Osteocyte (in vitro differentiated cells): ENCODE measurements around the gene GLIPR2. TPM values are rescaled to one million over a fixed set of nuclear protein-coding genes. Genes with fewer than 3 reads are reported as not detected.

ENCODE experiments used
- DNase-seq: peaks from one replicate; pipeline ENCODE4 v3.0.0; 2021; ENCODE audit warnings: mixed read lengths; ENCODE audit not compliant: unreplicated experiment; ENCODE audit errors: extremely low spot score
- H3K27ac Mint-ChIP-seq: one replicate; pipeline ENCODE4 v1.8.0; 2021; ENCODE audit warnings: mild to moderate bottlenecking, mixed read lengths; ENCODE audit not compliant: unreplicated experiment
- H3K27me3 Mint-ChIP-seq: one replicate; pipeline ENCODE4 v1.8.0; 2021; ENCODE audit warnings: mixed read lengths; ENCODE audit not compliant: unreplicated experiment
- H3K36me3 Mint-ChIP-seq: one replicate; pipeline ENCODE4 v1.8.0; 2021; ENCODE audit warnings: mixed read lengths; ENCODE audit not compliant: unreplicated experiment
- H3K4me1 Mint-ChIP-seq: one replicate; pipeline ENCODE4 v1.8.0; 2021; ENCODE audit warnings: mixed read lengths; ENCODE audit not compliant: unreplicated experiment
- H3K4me3 Mint-ChIP-seq: one replicate; pipeline ENCODE4 v1.8.0; 2021; ENCODE audit warnings: mild to moderate bottlenecking, moderate library complexity, mixed read lengths; ENCODE audit not compliant: unreplicated experiment
- H3K9me3 Mint-ChIP-seq: one replicate; pipeline ENCODE4 v1.8.0; 2021; ENCODE audit warnings: mixed read lengths; ENCODE audit not compliant: unreplicated experiment
- total RNA-seq: library from RNA; stranded (reverse); gene quantifications from 2 replicates; pipeline ENCODE4 v1.2.1, GENCODE V29; 2021
- TF ChIP-seq, protein P1 (sequence below): fragments of 200-600 bp; sonication (generic); IDR thresholded peaks from 2 replicates; pipeline ENCODE4 v1.5.0; 2021; ENCODE audit warnings: antibody characterized with exemption, mild to moderate bottlenecking, moderate library complexity

GLIPR2 gene
- total RNA-seq, 1 donor from 2014 or later = 30.6 TPM

DNA sequence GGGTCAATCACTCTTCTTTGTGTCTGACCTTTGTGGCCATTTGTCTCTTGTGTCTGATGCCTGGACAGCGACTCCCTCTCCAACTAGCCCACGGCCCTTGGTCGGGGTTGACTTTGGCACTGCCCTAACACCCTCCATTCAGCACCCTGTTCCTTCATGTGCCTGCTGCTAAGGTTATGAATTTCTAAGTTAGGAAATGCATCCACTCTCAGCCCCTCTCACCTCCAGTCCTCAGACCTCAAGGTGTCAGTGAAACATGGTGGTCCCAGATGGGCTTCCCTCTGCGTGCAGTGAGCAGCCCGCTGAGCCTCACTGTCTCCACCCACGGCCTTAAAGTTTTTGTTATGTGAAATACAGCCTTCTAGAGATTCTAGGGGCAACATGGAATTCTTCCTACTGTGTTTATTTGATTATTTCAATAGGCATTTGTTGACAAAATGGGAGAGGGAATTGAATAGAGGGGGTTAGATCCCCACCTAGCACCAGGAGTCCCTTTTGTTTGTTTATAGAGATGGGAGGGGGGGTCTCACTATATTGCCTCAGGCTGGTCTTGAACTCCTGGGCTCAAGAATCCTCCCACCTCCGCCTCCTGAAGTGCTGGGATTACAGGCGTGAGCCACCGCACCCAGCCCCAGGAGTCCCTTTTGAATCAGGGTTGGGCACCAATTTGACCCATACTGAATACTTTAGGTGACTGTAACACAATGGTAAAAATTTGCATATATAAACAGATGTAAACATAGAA is 1.6 kb upstream of the GLIPR2 start:
- H3K36me3 Mint-ChIP-seq = no peaks in the 10 kb centered on the region
- no peaks in the 10 kb centered on the region for H3K27me3 Mint-ChIP-seq
- TF ChIP-seq, protein P1, sequence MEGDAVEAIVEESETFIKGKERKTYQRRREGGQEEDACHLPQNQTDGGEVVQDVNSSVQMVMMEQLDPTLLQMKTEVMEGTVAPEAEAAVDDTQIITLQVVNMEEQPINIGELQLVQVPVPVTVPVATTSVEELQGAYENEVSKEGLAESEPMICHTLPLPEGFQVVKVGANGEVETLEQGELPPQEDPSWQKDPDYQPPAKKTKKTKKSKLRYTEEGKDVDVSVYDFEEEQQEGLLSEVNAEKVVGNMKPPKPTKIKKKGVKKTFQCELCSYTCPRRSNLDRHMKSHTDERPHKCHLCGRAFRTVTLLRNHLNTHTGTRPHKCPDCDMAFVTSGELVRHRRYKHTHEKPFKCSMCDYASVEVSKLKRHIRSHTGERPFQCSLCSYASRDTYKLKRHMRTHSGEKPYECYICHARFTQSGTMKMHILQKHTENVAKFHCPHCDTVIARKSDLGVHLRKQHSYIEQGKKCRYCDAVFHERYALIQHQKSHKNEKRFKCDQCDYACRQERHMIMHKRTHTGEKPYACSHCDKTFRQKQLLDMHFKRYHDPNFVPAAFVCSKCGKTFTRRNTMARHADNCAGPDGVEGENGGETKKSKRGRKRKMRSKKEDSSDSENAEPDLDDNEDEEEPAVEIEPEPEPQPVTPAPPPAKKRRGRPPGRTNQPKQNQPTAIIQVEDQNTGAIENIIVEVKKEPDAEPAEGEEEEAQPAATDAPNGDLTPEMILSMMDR = no peak
- no peaks in the 10 kb centered on the region for H3K9me3 Mint-ChIP-seq
- no peak overlapping the region for H3K27ac Mint-ChIP-seq
- no peak overlapping the region for H3K4me3 Mint-ChIP-seq
- DNase-seq = no peak
- H3K4me1 Mint-ChIP-seq = peaks cover 25% of the 10 kb centered on the region

DNA sequence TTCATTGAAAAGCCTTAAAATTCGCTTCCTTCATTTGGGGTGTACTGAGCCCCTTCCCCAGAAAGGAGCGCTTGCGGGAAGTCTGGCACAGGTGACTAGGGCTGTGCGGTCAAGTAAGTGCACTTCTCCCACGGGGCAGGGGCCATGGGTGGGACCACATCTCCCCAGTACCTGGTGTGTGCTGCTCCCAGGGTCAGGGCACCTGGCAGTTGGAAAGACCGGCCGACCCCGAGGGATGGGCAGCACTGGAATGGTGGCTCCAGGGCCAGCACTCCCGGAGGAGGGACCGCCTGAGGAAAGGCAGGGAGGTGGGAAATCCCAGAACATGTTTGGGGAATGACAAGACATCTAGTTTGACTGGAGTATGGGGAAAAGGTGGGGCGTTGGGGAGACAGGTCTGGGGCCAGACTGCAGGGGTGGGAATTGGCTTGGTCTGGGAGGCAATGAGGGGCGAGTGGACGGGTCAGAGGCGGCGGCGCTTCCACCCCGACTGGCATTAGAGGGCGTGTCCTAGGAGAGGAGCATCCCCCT is 727 bp upstream of the GLIPR2 start:
- no peaks in the 10 kb centered on the region for H3K9me3 Mint-ChIP-seq
- no peak for DNase-seq
- H3K27me3 Mint-ChIP-seq = no peaks in the 10 kb centered on the region
- peak overlapping the region; percentile 57 for H3K27ac Mint-ChIP-seq
- no peaks in the 10 kb centered on the region for H3K36me3 Mint-ChIP-seq
- H3K4me3 Mint-ChIP-seq = peak overlapping the region; percentile 77
- TF ChIP-seq, protein P1 = no peak
- peaks cover 25% of the 10 kb centered on the region for H3K4me1 Mint-ChIP-seq

DNA sequence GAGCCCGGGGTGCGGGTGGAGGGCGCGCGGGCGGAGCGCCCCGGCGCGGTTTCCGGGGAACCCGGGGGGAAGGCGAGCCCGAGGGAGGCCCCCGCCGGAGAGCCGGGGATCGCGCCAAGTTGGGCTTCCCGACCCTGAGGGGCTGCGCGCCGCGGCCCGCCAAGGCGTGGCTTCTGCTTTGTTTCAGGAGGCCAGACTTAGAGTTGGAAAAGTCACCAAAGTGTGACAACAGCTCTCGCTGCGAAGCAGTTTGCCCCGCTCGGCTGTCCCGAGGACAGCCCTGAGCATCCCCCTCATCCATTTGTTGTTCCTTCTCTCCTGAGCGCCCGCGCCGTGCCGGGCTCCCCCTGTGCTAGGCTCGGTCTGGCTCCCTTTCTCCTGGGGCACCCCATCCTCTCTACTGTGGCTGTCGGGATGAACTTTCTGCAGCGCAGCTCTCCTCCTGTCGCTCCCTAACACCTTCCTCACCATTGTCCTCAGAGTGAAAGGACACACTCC is 410 bp downstream of the GLIPR2 start:
- peak overlapping the region; percentile 69 for H3K27ac Mint-ChIP-seq
- TF ChIP-seq, protein P1 = no peak
- peak overlapping the region; percentile 90 for H3K4me3 Mint-ChIP-seq
- no peak for DNase-seq
- H3K4me1 Mint-ChIP-seq = peaks cover 32% of the 10 kb centered on the region
- H3K27me3 Mint-ChIP-seq = no peaks in the 10 kb centered on the region
- no peaks in the 10 kb centered on the region for H3K36me3 Mint-ChIP-seq
- no peaks in the 10 kb centered on the region for H3K9me3 Mint-ChIP-seq

DNA sequence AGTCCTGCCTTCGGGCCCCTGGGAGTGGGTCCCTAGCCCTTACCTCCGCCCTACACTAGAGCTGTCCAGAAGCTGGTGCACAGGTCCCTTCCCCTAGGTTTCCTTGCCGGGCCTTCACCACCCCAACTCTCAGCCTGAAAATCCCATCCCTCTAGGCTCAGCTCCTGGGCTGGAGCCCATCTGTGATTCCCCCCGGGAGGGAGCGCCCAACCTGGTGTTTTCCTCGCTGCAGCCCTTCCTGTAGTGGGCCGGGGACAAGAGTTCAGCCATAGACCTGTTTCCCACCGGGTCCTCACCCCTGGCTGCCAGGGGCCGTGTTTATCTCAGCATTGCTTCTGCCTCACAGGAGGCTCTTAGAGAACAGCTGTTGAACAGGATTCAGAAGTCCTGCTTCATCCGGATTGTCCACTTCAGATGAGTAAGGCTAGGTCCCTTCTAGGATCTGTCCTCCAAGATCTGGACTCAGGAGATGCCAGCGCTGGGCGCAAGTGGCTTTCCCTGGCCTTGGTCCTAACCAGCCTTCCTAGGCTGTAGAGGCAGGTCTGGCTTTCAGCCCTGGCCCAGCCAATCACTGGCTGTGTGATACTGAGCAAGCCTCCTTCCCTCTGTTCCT is 965 bp downstream of the GLIPR2 start:
- Mint-ChIP-seq H3K4me3 (peak overlapping the region; percentile 90), H3K27ac (peak overlapping the region; percentile 69), H3K27me3 (no peaks in the 10 kb centered on the region), H3K9me3 (no peaks in the 10 kb centered on the region), H3K4me1 (peaks cover 32% of the 10 kb centered on the region), H3K36me3 (no peaks in the 10 kb centered on the region)
- DNase-seq = no peak
- TF ChIP-seq, protein P1 = no peak

DNA sequence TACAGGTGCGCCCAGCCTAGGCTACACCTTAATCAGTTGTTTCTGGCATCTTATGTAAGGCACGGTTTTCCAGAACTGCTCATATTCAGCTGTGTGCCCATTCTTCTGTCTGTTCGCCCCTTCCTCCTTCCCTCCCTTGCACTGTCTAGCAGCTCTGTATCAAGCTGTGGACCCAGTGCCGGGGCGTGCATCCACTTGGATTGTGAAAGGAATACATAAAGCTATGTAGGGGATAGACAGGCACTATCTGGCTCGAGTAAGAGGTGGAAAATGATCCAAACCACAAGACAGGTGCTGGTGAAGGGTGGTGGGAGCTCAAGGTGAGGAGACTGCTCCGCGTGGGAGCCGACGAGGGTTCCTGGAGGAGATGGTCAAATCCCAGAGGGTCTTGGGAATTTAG is 2.0 kb downstream of the GLIPR2 start:
- Mint-ChIP-seq H3K9me3 (no peaks in the 10 kb centered on the region), H3K36me3 (no peaks in the 10 kb centered on the region), H3K4me1 (peaks cover 42% of the 10 kb centered on the region), H3K4me3 (no peak overlapping the region), H3K27me3 (no peaks in the 10 kb centered on the region), H3K27ac (no peak overlapping the region)
- TF ChIP-seq, protein P1 = no peak
- no peak for DNase-seq
